ENCODE data around the gene DCAF15. TPM values are rescaled to one million over a fixed set of nuclear protein-coding genes. Genes with fewer than 3 reads are reported as not detected.

Gene DCAF15
- total RNA-seq, 3 donors from 2014 or later (not counting 1 experiment from before 2014, with no cell fraction given): 121 to 149 (median 124) TPM

DNA sequence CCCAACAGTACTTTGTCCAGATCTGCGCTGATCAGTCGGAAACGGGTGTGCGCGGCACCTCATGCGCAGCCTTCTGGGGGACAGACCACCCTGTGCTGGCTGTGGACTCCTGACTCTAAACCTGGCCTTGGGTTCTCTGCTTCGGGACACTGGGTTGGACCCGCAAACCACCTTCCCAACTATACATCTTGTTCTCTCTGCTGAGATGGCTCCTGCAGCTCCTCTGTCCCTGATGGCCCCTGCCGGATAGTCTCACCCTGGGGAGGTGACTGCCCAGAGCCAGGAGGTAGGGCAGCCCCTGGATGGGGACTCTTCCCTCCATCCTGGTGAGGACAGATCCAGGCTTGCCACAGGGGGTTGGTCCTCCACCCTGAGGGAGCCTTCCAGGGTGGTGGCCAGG lies 30.5 kb downstream of the DCAF15 start:
- no peak for ATAC-seq
- DNase-seq: no peak
- H3K4me3 Mint-ChIP-seq: no peak overlapping the region
- 98% methylated on average over 9 of the region's 9 CpGs for WGBS (ENCODE audit: insufficient coverage)
- H3K4me1 Mint-ChIP-seq: peaks cover 20 to 43% of the 10 kb centered on the region in 2 donors
- Histone ChIP-seq H3K4me1 (ENCODE audit: control insufficient read depth, insufficient read depth, low read length) (peaks cover 75% of the 10 kb centered on the region), H3K4me3 (ENCODE audit: low read length) (no peak overlapping the region), H3K36me3 (ENCODE audit: control insufficient read depth, insufficient read depth, low read length) (peaks cover 2% of the 10 kb centered on the region), H3K27me3 (ENCODE audit: control insufficient read depth, insufficient read depth, low read length) (no peaks in the 10 kb centered on the region), H3K27ac (ENCODE audit: low read length) (no peak overlapping the region), H3K9me3 (ENCODE audit: control insufficient read depth, insufficient read depth, low read length) (no peaks in the 10 kb centered on the region)
- TF ChIP-seq, protein P1, sequence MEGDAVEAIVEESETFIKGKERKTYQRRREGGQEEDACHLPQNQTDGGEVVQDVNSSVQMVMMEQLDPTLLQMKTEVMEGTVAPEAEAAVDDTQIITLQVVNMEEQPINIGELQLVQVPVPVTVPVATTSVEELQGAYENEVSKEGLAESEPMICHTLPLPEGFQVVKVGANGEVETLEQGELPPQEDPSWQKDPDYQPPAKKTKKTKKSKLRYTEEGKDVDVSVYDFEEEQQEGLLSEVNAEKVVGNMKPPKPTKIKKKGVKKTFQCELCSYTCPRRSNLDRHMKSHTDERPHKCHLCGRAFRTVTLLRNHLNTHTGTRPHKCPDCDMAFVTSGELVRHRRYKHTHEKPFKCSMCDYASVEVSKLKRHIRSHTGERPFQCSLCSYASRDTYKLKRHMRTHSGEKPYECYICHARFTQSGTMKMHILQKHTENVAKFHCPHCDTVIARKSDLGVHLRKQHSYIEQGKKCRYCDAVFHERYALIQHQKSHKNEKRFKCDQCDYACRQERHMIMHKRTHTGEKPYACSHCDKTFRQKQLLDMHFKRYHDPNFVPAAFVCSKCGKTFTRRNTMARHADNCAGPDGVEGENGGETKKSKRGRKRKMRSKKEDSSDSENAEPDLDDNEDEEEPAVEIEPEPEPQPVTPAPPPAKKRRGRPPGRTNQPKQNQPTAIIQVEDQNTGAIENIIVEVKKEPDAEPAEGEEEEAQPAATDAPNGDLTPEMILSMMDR (IDR thresholded peaks at IDR 0.05): no peak
- H3K36me3 Mint-ChIP-seq: no peaks in the 10 kb centered on the region
- H3K9me3 Mint-ChIP-seq: no peaks in the 10 kb centered on the region
- no peaks in the 10 kb centered on the region for H3K27me3 Mint-ChIP-seq (ENCODE audit: low read depth in 2 of 2)
- H3K27ac Mint-ChIP-seq: no peak overlapping the region
- intact Hi-C loops (cut with micrococcal nuclease): no loop called here

DNA sequence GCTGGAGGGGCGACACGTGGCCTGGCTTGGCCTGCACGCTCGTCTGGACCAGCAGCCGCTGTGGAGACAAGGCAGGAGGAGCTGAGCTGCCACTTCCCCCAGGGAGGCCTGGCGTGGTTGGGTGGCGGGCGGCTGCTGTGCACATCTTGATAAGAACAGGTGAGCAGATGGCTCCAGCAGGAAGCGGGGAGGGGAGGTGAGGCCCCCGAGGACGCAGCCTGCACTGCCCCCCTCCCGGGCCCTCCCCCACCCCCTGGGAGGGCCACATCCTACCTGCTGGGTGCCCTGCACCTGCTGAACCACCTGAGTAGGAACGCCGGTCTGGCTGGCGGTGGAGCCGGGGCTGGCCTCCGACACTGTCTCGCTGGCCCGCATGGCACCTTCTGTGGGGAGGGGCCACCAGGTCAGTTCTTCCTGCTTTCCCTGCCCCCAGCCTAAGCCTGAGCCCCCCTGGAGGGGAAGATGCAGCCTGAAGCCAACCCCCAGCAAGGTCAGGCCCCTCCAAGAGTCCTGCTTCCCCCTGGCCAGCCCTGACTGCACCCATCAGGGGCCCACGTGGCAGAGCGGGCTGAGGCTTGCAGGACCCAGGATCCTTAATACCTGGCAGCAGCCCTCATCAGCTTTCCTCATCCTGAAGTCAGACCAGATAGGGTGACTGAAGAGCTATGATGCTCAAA lies 31.0 kb downstream of the DCAF15 start:
- H3K4me3 ChIP-seq (ENCODE audit: low read length): no peak overlapping the region
- Mint-ChIP-seq H3K4me1 (peaks cover 20 to 38% of the 10 kb centered on the region in 2 donors), H3K9me3 (no peaks in the 10 kb centered on the region), H3K27me3 (ENCODE audit: low read depth in 2 of 2) (no peaks in the 10 kb centered on the region), H3K36me3 (no peaks in the 10 kb centered on the region), H3K4me3 (no peak overlapping the region), H3K27ac (no peak overlapping the region)
- H3K4me1 ChIP-seq (ENCODE audit: control insufficient read depth, insufficient read depth, low read length): peaks cover 77% of the 10 kb centered on the region
- no peak for ATAC-seq
- peak in 1 of 2 donors; percentile 60 for DNase-seq
- H3K27ac ChIP-seq (ENCODE audit: low read length): no peak overlapping the region
- no peaks in the 10 kb centered on the region for H3K27me3 ChIP-seq (ENCODE audit: control insufficient read depth, insufficient read depth, low read length)
- intact Hi-C loops (cut with micrococcal nuclease): no loop called here
- no peaks in the 10 kb centered on the region for H3K9me3 ChIP-seq (ENCODE audit: control insufficient read depth, insufficient read depth, low read length)
- TF ChIP-seq, protein P1 (IDR thresholded peaks at IDR 0.05): no peak
- peaks cover 2% of the 10 kb centered on the region for H3K36me3 ChIP-seq (ENCODE audit: control insufficient read depth, insufficient read depth, low read length)
- WGBS (ENCODE audit: insufficient coverage): 56% methylated on average over 20 of the region's 21 CpGs

DNA sequence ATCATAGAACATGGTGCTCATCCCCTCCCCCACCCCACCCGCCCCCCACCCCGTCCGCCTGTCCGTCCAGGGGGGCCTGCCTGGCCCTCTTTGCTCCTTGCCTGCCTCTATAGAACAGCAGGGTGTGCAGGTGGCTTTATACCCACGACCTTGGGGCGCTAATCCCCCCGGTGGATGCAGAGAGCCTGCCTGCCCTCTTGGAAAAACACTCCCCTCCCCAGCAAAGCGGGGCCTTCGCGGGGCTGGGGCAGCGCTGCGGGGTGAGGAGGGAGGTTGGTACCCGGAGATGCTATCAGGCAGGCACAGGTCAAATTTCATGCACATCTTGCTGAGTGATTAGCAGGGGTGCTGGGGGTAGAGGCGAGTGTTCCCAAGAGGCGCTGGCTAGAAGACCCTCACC lies 31.9 kb downstream of the DCAF15 start:
- peak overlapping the region; percentile 97 to 98 for H3K27ac Mint-ChIP-seq
- no peaks in the 10 kb centered on the region for H3K9me3 ChIP-seq (ENCODE audit: control insufficient read depth, insufficient read depth, low read length)
- no peaks in the 10 kb centered on the region for H3K27me3 Mint-ChIP-seq (ENCODE audit: low read depth in 2 of 2)
- TF ChIP-seq, protein P1 (IDR thresholded peaks at IDR 0.05): no peak
- ATAC-seq (no peak), DNase-seq (no peak)
- intact Hi-C loops (cut with micrococcal nuclease): no loop called here
- peaks cover 75% of the 10 kb centered on the region for H3K4me1 ChIP-seq (ENCODE audit: control insufficient read depth, insufficient read depth, low read length)
- H3K9me3 Mint-ChIP-seq: no peaks in the 10 kb centered on the region
- H3K27ac ChIP-seq (ENCODE audit: low read length): no peak overlapping the region
- H3K4me3 ChIP-seq (ENCODE audit: low read length): no peak overlapping the region
- no peaks in the 10 kb centered on the region for H3K27me3 ChIP-seq (ENCODE audit: control insufficient read depth, insufficient read depth, low read length)
- peaks cover 2% of the 10 kb centered on the region for H3K36me3 ChIP-seq (ENCODE audit: control insufficient read depth, insufficient read depth, low read length)
- no peaks in the 10 kb centered on the region for H3K36me3 Mint-ChIP-seq
- peaks cover 20 to 43% of the 10 kb centered on the region in 2 donors for H3K4me1 Mint-ChIP-seq
- 81% methylated on average over 11 of the region's 15 CpGs for WGBS (ENCODE audit: insufficient coverage)
- no peak overlapping the region for H3K4me3 Mint-ChIP-seq
